Caco-2 (cell line): ENCODE measurements around the gene SOWAHB. TPM values are rescaled to one million over a fixed set of nuclear protein-coding genes. Genes with fewer than 3 reads are reported as not detected.

Source experiments
- BruUV-seq: library from RNA; stranded (reverse); fragments of 400-500 nt; replicated peaks from 2 replicates; lab custom pipeline; 2021; lab: Mats Ljungman, UMichigan
- CTCF ChIA-PET: fragments of 300-600 bp; sonication (Branson Sonifier 250); formaldehyde crosslinking; loops from one replicate; lab custom pipeline; 2022; ENCODE audit warnings: antibody characterized with exemption; lab: Charles Lee
- POLR2A ChIA-PET: fragments of 300-600 bp; sonication (Branson Sonifier 250); formaldehyde crosslinking; loops from one replicate; lab custom pipeline; 2022; ENCODE audit warnings: antibody characterized with exemption; lab: Charles Lee
- DNase-seq, 2 experiments: peaks; one replicate each; pipeline versions ENCODE4 v3.0.0 to v3.0.0-alpha.2; 2020 to 2022
- H3K27me3 ChIP-seq: replicated peaks from 2 replicates; pipeline ENCODE4 v1.6.0; 2011; ENCODE audit warnings: low read length; ENCODE audit not compliant: control insufficient read depth, insufficient read depth
- H3K36me3 ChIP-seq: 2 replicates; pipeline ENCODE4 v1.5.1; 2011; ENCODE audit warnings: low read length; ENCODE audit not compliant: control insufficient read depth, insufficient read depth
- H3K4me1 ChIP-seq: fragments of 250-450 bp; sonication (Bioruptor Pico); 2 replicates; pipeline ENCODE4 v1.5.1; 2020; ENCODE audit warnings: mild to moderate bottlenecking
- H3K4me3 ChIP-seq: 2 replicates; pipeline ENCODE4 v1.5.1; 2011; ENCODE audit warnings: low read depth, mild to moderate bottlenecking, control low read depth, low read length
- H3K9me3 ChIP-seq: fragments of 250-450 bp; sonication (Bioruptor Pico); 2 replicates; pipeline ENCODE4 v1.5.1; 2020; ENCODE audit warnings: mild to moderate bottlenecking, moderate library complexity
- H3K27ac Mint-ChIP-seq: one replicate; pipeline ENCODE4 v1.8.0; 2022; ENCODE audit warnings: mixed read lengths; ENCODE audit not compliant: unreplicated experiment
- H3K27me3 Mint-ChIP-seq: one replicate; pipeline ENCODE4 v1.8.0; 2022; ENCODE audit warnings: mixed read lengths; ENCODE audit not compliant: insufficient read depth, unreplicated experiment
- H3K36me3 Mint-ChIP-seq: one replicate; pipeline ENCODE4 v1.8.0; 2022; ENCODE audit warnings: mild to moderate bottlenecking, mixed read lengths; ENCODE audit not compliant: insufficient read depth, unreplicated experiment
- H3K4me1 Mint-ChIP-seq: one replicate; pipeline ENCODE4 v1.8.0; 2022; ENCODE audit warnings: low read depth, mixed read lengths; ENCODE audit not compliant: unreplicated experiment
- H3K4me3 Mint-ChIP-seq: one replicate; pipeline ENCODE4 v1.8.0; 2022; ENCODE audit warnings: mild to moderate bottlenecking, moderate library complexity, mixed read lengths; ENCODE audit not compliant: unreplicated experiment
- H3K9me3 Mint-ChIP-seq: one replicate; pipeline ENCODE4 v1.8.0; 2022; ENCODE audit warnings: mixed read lengths; ENCODE audit not compliant: unreplicated experiment
- intact Hi-C: fragments of 100-400 bp; cut with micrococcal nuclease; formaldehyde crosslinking; loops from one replicate; pipeline ENCODE4 v1.10.0; 2022; ENCODE audit not compliant: unreplicated experiment
- total RNA-seq: library from RNA; stranded (reverse); gene quantifications from 2 replicates; pipeline ENCODE4 v1.2.3, GENCODE V29; 2022
- TF ChIP-seq, protein P1 (sequence below), 2 experiments: fragments of 200-600 bp in 1 of 2; IDR thresholded peaks; 1 replicate in 1 of 2; 2 replicates in 1 of 2; pipeline versions ENCODE4 v1.5.1 to v1.8.0; 2011 to 2022; ENCODE audit warnings: antibody characterized with exemption in 1 of 2, control low read depth in 1 of 2, inconsistent platforms in 1 of 2, low read depth in 1 of 2, low read length in 1 of 2, mild to moderate bottlenecking in 1 of 2, moderate library complexity in 1 of 2; ENCODE audit not compliant: insufficient read depth in 1 of 2, severe bottlenecking in 1 of 2, unreplicated experiment in 1 of 2

Gene SOWAHB
- total RNA-seq, 1 experiment from 2014 or later: 6.3 TPM

DNA sequence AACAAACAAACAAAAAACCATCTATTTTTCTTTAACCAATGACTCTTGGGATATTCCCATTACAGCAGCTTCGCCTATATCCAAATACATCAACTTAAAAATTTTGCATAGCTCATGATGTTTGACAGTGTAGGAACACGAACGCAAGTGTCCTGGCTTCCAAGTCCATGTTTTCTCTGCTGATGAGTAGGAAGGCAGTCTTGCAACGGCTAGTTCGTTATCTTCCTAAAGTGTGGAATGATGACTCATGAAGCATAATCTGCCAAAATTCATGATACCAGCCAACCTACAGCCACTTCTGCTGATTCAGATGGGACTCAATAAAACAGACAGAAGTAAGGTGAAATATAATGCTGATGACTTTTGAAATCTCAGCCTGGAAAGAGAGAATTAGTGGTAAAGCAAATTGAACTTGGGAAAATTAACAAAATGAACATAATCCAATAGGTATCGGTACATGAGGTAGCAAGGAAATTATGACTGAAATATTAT lies 45.2 kb upstream of the SOWAHB start:
- H3K4me1 Mint-ChIP-seq: no peaks in the 10 kb centered on the region

DNA sequence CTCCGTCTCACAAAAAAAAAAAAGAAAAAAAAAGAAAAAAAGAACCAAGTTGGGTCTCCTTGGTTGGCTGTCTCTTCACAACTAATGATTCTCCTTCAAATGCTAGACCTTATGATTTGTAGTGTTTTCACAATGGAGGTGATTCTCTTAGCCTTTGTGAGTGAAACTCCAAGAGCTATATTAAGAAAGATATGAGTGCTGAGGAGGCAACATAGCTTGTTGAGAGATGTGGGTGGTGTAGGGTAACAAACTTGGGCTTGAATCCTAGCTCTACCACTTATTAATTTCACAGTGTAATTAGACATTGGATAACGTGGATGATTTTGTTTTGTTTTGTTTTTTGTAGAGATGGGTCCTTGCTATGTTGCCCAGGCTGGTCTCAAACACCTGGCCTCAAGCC lies 41.2 kb upstream of the SOWAHB start:
- TF ChIP-seq, protein P1, sequence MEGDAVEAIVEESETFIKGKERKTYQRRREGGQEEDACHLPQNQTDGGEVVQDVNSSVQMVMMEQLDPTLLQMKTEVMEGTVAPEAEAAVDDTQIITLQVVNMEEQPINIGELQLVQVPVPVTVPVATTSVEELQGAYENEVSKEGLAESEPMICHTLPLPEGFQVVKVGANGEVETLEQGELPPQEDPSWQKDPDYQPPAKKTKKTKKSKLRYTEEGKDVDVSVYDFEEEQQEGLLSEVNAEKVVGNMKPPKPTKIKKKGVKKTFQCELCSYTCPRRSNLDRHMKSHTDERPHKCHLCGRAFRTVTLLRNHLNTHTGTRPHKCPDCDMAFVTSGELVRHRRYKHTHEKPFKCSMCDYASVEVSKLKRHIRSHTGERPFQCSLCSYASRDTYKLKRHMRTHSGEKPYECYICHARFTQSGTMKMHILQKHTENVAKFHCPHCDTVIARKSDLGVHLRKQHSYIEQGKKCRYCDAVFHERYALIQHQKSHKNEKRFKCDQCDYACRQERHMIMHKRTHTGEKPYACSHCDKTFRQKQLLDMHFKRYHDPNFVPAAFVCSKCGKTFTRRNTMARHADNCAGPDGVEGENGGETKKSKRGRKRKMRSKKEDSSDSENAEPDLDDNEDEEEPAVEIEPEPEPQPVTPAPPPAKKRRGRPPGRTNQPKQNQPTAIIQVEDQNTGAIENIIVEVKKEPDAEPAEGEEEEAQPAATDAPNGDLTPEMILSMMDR (IDR thresholded peaks at IDR 0.05; ENCODE audit: insufficient read depth in 1 of 2, low read depth in 1 of 2, low read length in 1 of 2, severe bottlenecking in 1 of 2, unreplicated experiment in 1 of 2): no peak
- no peak overlapping the region for H3K27ac Mint-ChIP-seq
- no peaks in the 10 kb centered on the region for H3K4me1 ChIP-seq
- H3K4me1 Mint-ChIP-seq: no peaks in the 10 kb centered on the region
- no peak overlapping the region for H3K4me3 Mint-ChIP-seq
- no TSS peak for BruUV-seq
- H3K4me3 ChIP-seq: no peak overlapping the region
- no peaks in the 10 kb centered on the region for H3K27me3 ChIP-seq
- no peak for DNase-seq
- ChIA-PET POLR2A (no interaction called here), CTCF (no interaction called here)
- peaks cover 2% of the 10 kb centered on the region for H3K36me3 Mint-ChIP-seq
- intact Hi-C loops: no loop called here
- H3K9me3 ChIP-seq: no peaks in the 10 kb centered on the region
- no peaks in the 10 kb centered on the region for H3K36me3 ChIP-seq
- H3K9me3 Mint-ChIP-seq: no peaks in the 10 kb centered on the region
- H3K27me3 Mint-ChIP-seq: no peaks in the 10 kb centered on the region

More for the DNA sequence above, 45.2 kb upstream of the SOWAHB start:
- TF ChIP-seq, protein P1 (IDR thresholded peaks at IDR 0.05; ENCODE audit: insufficient read depth in 1 of 2, low read depth in 1 of 2, low read length in 1 of 2, severe bottlenecking in 1 of 2, unreplicated experiment in 1 of 2): no peak
- no TSS peak for BruUV-seq
- no peak for DNase-seq
- Mint-ChIP-seq H3K36me3 (peaks cover 4% of the 10 kb centered on the region), H3K27me3 (no peaks in the 10 kb centered on the region), H3K9me3 (no peaks in the 10 kb centered on the region), H3K4me3 (no peak overlapping the region), H3K27ac (no peak overlapping the region)
- intact Hi-C loops: no loop called here
- POLR2A ChIA-PET: no interaction called here
- Histone ChIP-seq H3K9me3 (no peaks in the 10 kb centered on the region), H3K27me3 (no peaks in the 10 kb centered on the region), H3K36me3 (no peaks in the 10 kb centered on the region), H3K4me3 (no peak overlapping the region), H3K4me1 (peaks cover 5% of the 10 kb centered on the region; the same call in 1 of the 2 replicates)
- CTCF ChIA-PET: no interaction called here

DNA sequence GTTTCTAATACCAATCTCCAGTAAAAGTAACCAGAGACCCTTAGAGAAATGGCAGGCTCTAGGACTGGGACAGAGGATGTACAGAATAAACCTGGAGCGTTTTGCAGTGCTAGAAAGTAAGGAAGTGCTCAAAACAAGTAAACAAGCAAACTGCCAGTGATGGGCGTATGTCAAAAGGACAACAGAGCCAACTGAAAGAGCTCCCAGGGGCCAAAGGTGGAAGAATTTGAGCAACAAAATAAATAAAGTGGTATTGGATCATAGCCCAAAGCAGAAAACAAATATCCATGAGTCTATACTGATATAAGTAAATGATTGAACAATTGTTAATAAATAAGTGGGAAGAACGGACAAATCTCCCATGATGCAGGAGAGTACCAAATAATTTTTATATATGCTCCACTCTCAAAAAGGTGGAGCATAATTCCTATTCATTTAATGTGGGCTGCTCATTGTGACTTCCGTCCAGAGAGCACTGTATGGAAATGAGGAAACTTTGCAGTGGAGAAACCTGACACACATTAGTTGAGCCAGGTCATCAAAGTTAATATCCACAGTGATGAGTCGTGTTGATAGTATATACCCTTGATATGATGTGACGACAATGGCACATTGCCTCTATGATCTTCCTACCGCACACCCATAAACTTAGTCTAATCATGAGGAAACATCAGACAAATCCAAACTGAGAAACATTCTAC lies 33.8 kb upstream of the SOWAHB start:
- H3K4me1 Mint-ChIP-seq: no peaks in the 10 kb centered on the region
- no TSS peak for BruUV-seq
- no peak overlapping the region for H3K4me3 Mint-ChIP-seq
- ChIA-PET CTCF (no interaction called here), POLR2A (no interaction called here)
- H3K36me3 ChIP-seq: no peaks in the 10 kb centered on the region
- H3K4me3 ChIP-seq: no peak overlapping the region
- DNase-seq: no peak
- no peaks in the 10 kb centered on the region for H3K27me3 ChIP-seq
- intact Hi-C loops: no loop called here
- H3K9me3 Mint-ChIP-seq: no peaks in the 10 kb centered on the region
- no peaks in the 10 kb centered on the region for H3K9me3 ChIP-seq
- H3K27me3 Mint-ChIP-seq: no peaks in the 10 kb centered on the region
- H3K27ac Mint-ChIP-seq: no peak overlapping the region
- no peaks in the 10 kb centered on the region for H3K36me3 Mint-ChIP-seq
- H3K4me1 ChIP-seq: no peaks in the 10 kb centered on the region
- TF ChIP-seq, protein P1 (IDR thresholded peaks at IDR 0.05; ENCODE audit: insufficient read depth in 1 of 2, low read depth in 1 of 2, low read length in 1 of 2, severe bottlenecking in 1 of 2, unreplicated experiment in 1 of 2): no peak
